Testis (tissue), 3 donors: Measurements from ENCODE around the gene CYP4F3. TPM values are rescaled to one million over a fixed set of nuclear protein-coding genes. Genes with fewer than 3 reads are reported as not detected.
A peak's percentile ranks its signal among the peaks of the same experiment; 100 is the strongest.

Source experiments
- DNase-seq: peaks from one replicate; pipeline ENCODE4 v3.0.0-alpha.2; 2019
- H3K27ac ChIP-seq, 2 donors: fragments of 200-600 bp; sonication (generic); one replicate each; pipeline ENCODE4 v1.5.1; 2019
- H3K27me3 ChIP-seq: fragments of 200-600 bp; sonication (generic); one replicate; pipeline ENCODE4 v1.5.1; 2019
- H3K36me3 ChIP-seq: fragments of 200-600 bp; sonication (generic); one replicate; pipeline ENCODE4 v1.5.1; 2017; ENCODE audit warnings: low read depth; ENCODE audit errors: missing control alignments
- H3K4me1 ChIP-seq: fragments of 200-600 bp; sonication (generic); one replicate; pipeline ENCODE4 v1.5.1; 2019
- H3K4me3 ChIP-seq, 2 donors: fragments of 200-600 bp; sonication (generic); one replicate each; pipeline ENCODE4 v1.5.1; 2017 to 2019
- H3K9me3 ChIP-seq: fragments of 200-600 bp; sonication (generic); one replicate; pipeline ENCODE4 v1.5.1; 2017
- POLR2A ChIP-seq: fragments of 450-650 bp; IDR thresholded peaks from one replicate; pipeline ENCODE4 v1.6.1; 2017; ENCODE audit warnings: antibody characterized with exemption, mild to moderate bottlenecking, moderate library complexity
- WGBS, 2 donors: methylation state at CpG; one replicate each; pipeline ENCODE4 v1.1.5; 2018; 5-methylcytosine and 5-hydroxymethylcytosine counted together
- intact Hi-C: fragments of 100-400 bp; cut with DNase I; formaldehyde crosslinking; loops from one replicate; pipeline ENCODE4 v1.15.1; 2023; ENCODE audit warnings: low total_unique reads
- polyA plus RNA-seq: library from polyadenylated mRNA; stranded (reverse); fragments of 350-450 nt; fragmentation: Illumina TruSeq; extraction: RNeasy Lipid Tissue Mini Kit (QIAGEN cat#74804); gene quantifications from one replicate; pipeline ENCODE4 v1.2.3, GENCODE V29; 2014; ENCODE audit warnings: low read depth, low replicate concordance; ENCODE audit not compliant: insufficient read depth
- total RNA-seq, 2 donors: library from RNA; depleted of rRNA; stranded (reverse); fragments of >200 nt; gene quantifications; one replicate each; pipeline ENCODE4 v1.2.3, GENCODE V29; 2016
- TF ChIP-seq, protein P1 (sequence below), 3 experiments: fragments of 450-650 bp in 2 of 3; fragments of 200-600 bp in 1 of 3; sonication (generic) in 1 of 3; IDR thresholded peaks; one replicate each; pipeline ENCODE4 v1.5.1; 2016 to 2019; ENCODE audit warnings: antibody characterized with exemption in 3 of 3, mild to moderate bottlenecking in 2 of 3, moderate library complexity in 1 of 3

Gene CYP4F3
- total and polyA plus RNA-seq, 3 donors from 2014 or later, result 0.74 to 1.4 (median 1.0) TPM

- intact Hi-C loops, result no loop called here
- no peaks in the 10 kb centered on the region for H3K4me1 ChIP-seq
- WGBS, 2 donors, result 72 to 74% methylated on average over 10 to 11 of the region's 11 CpGs
Observed at GRCh38 chr19:15622991-15623390, 17.7 kb upstream of the CYP4F3 start.

GRCh38 chr19:15623711-15624318 is 16.9 kb upstream of the CYP4F3 start:
- H3K9me3 ChIP-seq, result no peaks in the 10 kb centered on the region
- TF ChIP-seq, protein P1, sequence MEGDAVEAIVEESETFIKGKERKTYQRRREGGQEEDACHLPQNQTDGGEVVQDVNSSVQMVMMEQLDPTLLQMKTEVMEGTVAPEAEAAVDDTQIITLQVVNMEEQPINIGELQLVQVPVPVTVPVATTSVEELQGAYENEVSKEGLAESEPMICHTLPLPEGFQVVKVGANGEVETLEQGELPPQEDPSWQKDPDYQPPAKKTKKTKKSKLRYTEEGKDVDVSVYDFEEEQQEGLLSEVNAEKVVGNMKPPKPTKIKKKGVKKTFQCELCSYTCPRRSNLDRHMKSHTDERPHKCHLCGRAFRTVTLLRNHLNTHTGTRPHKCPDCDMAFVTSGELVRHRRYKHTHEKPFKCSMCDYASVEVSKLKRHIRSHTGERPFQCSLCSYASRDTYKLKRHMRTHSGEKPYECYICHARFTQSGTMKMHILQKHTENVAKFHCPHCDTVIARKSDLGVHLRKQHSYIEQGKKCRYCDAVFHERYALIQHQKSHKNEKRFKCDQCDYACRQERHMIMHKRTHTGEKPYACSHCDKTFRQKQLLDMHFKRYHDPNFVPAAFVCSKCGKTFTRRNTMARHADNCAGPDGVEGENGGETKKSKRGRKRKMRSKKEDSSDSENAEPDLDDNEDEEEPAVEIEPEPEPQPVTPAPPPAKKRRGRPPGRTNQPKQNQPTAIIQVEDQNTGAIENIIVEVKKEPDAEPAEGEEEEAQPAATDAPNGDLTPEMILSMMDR (IDR thresholded peaks at IDR 0.05), result no peak
- TF ChIP-seq POLR2A, result no peak
- DNase-seq, result peak; percentile 51
- H3K36me3 ChIP-seq, result no peaks in the 10 kb centered on the region
- no peak overlapping the region for H3K27ac ChIP-seq
- H3K4me3 ChIP-seq, result no peak overlapping the region
- H3K4me1 ChIP-seq, result no peaks in the 10 kb centered on the region
- 14% methylated on average over 3 to 9 of the region's 9 CpGs for WGBS, 2 donors
- intact Hi-C loops, result no loop called here
- no peaks in the 10 kb centered on the region for H3K27me3 ChIP-seq

More at GRCh38 chr19:15622991-15623390, 17.7 kb upstream of the CYP4F3 start:
- H3K27me3 ChIP-seq, result no peaks in the 10 kb centered on the region
- no peaks in the 10 kb centered on the region for H3K36me3 ChIP-seq
- no peak overlapping the region for H3K27ac ChIP-seq
- no peak overlapping the region for H3K4me3 ChIP-seq
- TF ChIP-seq POLR2A, result no peak
- TF ChIP-seq, protein P1 (IDR thresholded peaks at IDR 0.05), result no peak
- H3K9me3 ChIP-seq, result no peaks in the 10 kb centered on the region
- no peak for DNase-seq

GRCh38 chr19:15628236-15629002 is 12.3 kb upstream of the CYP4F3 start:
- Histone ChIP-seq H3K9me3 (no peaks in the 10 kb centered on the region), H3K4me3 (no peak overlapping the region), H3K27ac (no peak overlapping the region), H3K4me1 (no peaks in the 10 kb centered on the region), H3K36me3 (no peaks in the 10 kb centered on the region), H3K27me3 (no peaks in the 10 kb centered on the region)
- TF ChIP-seq, protein P1 (IDR thresholded peaks at IDR 0.05), result no peak
- TF ChIP-seq POLR2A, result no peak
- 55% methylated on average over 15 to 22 of the region's 22 CpGs for WGBS, 2 donors
- intact Hi-C loops, result no loop called here
- DNase-seq, result no peak

DNA sequence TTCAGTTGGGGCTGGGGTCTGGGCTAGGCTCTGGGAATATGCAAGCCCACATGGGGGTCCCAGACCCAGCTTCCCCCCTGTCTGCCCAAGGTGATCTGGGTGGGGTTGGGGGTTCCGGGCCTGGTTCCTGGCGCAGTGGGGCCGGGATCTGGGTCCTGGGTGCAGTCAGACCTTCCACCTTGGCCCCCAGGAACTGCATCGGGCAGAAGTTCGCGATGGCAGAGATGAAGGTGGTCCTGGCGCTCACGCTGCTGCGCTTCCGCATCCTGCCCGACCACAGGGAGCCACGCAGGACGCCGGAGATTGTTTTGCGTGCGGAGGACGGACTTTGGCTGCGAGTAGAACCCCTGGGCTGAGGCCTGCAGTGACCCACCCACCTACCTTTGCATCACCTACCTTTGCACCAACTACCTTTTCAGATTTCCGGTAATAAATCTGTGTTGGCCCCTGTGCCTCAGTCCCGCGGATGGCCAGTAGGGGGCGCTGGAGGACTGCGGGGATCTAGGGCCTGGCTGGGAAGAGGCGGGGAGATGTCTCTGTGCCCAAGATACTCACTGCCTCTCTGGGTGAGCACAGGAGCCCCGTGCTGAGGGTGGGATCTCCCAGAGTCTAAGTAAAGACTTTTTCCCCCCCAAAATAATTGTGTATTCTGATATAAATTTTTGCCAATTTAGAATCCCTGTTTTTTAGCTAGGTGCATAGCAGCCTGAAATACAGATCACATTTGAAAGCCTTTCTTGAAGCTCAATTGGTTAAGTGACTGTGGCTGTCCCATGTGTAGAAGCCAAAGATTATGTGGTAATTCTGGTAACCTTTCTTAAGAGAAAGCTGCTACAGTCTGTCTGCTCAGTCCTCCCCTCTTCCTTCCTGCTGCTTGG is 11.5 kb upstream of the CYP4F3 start:
- H3K36me3 ChIP-seq, result no peaks in the 10 kb centered on the region
- whole genome bisulfite sequencing, 2 donors, result 5 to 9% methylated on average over 12 to 25 of the region's 25 CpGs
- H3K9me3 ChIP-seq, result no peaks in the 10 kb centered on the region
- intact Hi-C loops, result no loop called here
- no peaks in the 10 kb centered on the region for H3K27me3 ChIP-seq
- no peak overlapping the region for H3K27ac ChIP-seq
- no peak for TF ChIP-seq POLR2A
- TF ChIP-seq, protein P1 (IDR thresholded peaks at IDR 0.05), result peak; percentile 93 to 98 (median 96)
- no peaks in the 10 kb centered on the region for H3K4me1 ChIP-seq
- peak; percentile 88 for DNase-seq
- H3K4me3 ChIP-seq, result no peak overlapping the region
